ENCODE data around the gene ANKRD31. TPM values are rescaled to one million over a fixed set of nuclear protein-coding genes. Genes with fewer than 3 reads are reported as not detected.
"Not testable (repeated sequence)": the region's sequence is repeated elsewhere in the genome, so short reads cannot be mapped to it uniquely, and the experiment has no call there.

ANKRD31 gene
- total RNA-seq, 1 experiment from 2014 or later, result 0.11 TPM

DNA sequence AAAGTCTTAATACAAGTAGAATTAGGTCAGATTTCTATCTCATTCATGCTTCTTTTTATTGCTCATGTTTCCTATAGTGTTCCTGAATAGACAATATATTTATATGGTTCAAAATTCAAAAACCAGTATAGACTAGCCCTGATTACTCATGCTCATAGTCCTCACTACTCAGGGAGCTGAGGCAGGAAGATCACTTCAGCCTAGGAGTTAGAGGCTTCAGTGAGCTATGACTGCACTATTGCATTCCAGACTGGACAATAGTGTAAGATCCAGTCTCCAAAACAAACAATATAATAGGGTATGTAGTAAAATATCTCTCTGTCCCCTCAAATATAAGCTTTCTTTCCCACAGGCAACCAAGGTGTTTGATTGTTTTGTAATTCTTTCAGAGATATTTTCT, 2.4 kb downstream of the ANKRD31 start:
- DNase-seq (ENCODE audit: low read depth), result no peak

DNA sequence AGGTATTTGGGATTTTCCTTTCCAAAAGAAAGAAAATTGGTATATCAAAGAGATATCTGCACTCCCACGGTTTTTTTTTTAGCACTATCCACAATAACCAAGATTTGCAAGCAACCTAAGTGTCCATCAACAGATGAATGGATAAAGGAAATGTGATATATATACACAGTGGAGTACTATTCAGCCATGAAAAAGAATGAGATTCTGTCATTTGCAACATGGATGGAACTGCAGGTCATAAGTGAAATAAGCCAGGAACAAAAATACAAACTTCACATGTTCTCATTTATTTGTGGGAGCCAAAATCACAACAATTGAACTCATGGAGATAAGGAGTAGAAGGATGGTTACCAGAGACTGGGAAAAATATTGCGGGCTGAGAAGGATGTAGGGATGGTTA, 9.8 kb downstream of the ANKRD31 start:
- DNase-seq (ENCODE audit: low read depth), result no peak

DNA sequence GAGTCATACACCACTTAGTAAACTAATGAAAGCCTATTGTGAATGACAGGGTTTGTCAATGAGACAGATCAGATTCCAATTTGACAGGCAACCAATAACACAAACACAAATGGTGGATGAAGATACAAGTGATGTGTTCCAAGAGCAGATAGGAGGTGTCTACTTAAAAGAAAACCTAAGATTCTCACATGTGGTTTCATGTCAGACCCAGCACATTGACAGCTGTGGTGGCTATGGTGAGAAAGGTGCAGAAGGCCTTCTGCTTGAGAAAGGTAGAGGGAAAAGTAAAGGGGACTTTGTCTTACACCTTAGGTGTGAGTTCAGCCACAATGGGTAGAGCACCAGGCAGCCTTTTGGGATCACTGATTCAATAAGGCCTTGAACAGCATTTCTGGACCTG, 11.2 kb downstream of the ANKRD31 start:
- no peak for DNase-seq (ENCODE audit: low read depth)

DNA sequence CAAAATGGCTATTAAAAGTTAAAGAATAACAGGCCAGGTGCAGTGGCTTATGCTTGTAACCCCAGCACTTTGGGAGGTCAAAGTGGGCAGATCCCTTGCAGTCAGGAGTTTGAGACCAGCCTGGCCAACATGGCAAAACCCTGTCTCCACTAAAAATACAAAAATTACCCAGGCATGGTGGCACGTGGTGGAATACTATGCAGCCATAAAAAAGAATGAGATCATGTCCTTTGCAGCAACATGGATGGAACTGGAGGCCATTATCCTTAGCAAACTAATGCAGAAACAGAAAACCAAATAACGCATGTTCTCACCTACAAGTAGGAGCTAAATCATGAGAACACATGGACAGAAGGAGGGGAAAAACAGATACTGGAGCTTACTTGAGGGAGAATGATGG, 15.9 kb downstream of the ANKRD31 start:
- not testable (repeated sequence) for DNase-seq (ENCODE audit: low read depth)

DNA sequence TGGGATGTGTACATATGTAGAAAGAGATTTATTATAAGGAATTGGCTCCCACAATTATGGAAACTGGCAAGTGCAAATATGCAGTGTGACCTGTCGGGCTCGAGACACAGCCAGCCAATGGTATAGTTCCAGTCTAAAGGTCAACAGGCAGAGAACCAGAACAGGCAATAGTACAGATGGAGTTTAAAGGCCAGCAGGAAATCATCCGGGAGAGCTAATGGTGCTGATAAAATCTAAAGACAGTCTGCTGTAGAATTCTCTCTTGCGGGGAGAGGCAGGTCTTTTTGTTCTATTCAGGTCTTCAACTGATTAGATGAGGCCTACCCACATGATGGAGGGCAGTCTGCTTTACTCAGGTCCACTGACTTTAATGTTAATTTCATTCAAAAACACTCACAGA, 21.8 kb downstream of the ANKRD31 start:
- DNase-seq (ENCODE audit: low read depth), result no peak

DNA sequence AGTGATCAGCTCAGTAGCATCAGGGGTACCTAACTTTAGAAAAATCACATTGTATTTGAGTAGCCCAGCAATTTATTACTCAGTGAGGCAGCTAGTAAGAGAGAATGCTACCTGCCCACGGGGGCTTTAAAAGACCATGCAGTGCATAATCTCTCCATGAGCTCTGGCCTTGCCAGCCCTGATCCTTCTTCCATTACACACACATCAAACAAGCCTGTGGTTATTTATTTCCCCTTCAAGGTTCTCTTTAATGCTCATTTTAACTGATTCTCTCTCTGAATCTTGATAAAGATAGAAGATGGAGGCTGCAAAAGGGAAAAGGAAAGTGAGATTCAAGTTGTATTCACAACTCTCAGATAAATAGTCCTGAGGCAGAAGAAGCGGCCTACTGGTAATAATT, 22.3 kb downstream of the ANKRD31 start:
- no peak for DNase-seq (ENCODE audit: low read depth)

DNA sequence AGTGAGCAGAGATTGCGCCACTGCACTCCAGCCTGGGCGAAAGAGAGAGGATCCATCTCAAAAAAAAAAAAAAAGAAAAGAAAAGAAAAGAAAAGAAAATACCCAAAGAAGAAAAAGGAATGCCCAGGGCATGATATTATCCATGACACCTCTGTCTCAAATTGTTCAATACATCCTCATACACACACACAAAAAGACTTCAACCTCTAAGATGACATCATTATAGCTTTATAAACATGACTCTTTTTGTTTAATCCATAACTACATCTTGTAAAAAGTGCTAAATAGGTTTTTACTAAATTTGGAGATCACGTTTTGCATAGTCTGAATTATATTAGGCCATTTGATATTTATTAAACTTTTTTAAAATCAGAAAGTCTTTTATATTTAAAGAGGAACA, 33.1 kb downstream of the ANKRD31 start:
- DNase-seq (ENCODE audit: low read depth), result no peak

DNA sequence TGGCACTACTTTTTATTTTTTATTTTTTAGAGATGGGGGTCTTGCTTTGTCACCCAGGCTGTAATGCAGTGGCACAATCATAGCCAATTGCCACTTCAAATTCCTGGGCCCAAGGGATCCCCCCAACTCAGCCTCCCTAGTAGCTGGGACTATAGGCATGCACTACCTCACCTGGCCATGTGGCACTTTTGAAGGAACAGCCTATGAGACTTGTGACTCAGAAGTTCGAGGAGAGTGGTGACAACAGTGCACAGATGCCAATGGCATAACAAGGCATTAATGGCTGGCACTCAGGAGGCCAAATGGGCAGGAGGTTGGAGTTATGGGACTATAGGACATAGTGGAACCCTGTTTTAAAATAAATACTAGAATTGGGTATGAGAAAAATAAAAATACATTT, 33.7 kb downstream of the ANKRD31 start:
- no peak for DNase-seq (ENCODE audit: low read depth)

DNA sequence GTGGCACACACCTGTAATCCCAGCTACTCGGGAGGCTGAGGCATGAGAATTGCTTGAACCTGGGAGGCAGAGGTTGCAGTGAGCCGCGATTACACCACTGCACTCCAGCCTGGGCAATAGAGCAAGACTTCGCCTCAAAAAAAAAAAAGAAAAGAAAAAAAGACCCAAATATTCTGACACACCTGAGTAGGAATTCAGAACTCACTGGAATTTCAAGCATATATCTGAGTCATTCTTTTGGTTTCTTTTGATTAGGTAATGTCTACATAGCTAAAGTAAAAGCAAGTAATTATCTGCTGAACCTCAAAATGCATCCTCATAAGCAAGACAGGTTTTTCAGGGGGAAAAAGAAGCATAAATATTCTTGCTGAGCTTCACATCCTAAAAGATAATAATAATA, 35.9 kb downstream of the ANKRD31 start:
- no peak for DNase-seq (ENCODE audit: low read depth)

DNA sequence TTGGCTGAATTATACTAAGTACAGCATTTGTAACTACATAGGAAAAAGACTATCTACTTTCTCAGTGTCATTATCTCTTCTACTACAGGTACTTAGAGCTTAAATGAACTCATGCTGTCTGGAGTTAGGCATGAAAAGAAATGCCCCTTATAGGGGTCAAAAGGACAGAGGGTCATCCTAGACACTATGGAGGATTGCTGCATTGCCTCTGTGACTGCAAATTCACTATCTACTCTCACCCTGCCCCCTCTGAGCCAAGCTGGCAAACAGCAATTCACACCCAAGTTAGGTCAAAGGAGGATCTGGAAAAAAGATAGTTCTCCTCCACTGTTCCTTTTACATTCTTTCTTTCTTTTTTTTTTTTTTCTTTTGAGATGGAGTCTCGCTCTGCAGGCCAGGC, 36.7 kb downstream of the ANKRD31 start:
- DNase-seq (ENCODE audit: low read depth), result no peak

DNA sequence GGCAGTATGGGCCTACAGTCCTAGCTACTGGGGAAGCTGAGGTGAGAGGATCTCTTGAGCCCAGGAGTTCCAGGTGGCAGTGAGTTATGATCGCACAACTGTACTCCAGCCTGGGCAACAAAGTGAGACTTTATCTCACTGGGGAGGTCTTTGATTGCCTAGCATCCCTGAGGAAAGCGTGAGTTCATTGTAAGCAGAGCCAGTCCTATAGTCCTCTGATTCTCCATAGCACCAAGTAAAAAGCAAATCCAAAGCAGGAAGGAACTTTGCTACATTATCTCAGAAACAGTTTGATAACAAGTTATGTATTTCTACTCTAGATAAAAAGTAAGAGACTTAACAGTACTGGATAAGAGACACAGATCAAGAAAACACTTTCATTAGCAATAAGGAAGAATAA, 37.6 kb downstream of the ANKRD31 start:
- DNase-seq (ENCODE audit: low read depth), result no peak

DNA sequence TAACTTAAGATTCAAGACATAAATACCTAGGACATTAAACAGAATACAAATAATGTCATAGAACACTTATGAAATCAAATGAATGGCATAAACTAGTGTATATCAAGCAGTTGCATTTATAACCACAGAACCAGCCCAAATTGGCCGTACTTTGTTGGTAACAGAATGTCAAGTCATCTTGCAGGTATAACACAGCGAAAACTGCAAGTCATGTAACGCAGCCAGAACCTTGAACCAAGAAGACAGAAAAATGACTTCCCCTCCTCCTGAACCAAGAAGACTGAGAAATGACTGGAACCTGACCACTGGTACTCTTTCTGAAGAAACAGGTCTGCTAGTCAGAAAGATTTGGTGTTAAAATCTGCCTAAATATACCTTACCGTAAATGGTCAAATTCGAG, 38.9 kb downstream of the ANKRD31 start:
- DNase-seq (ENCODE audit: low read depth), result no peak

DNA sequence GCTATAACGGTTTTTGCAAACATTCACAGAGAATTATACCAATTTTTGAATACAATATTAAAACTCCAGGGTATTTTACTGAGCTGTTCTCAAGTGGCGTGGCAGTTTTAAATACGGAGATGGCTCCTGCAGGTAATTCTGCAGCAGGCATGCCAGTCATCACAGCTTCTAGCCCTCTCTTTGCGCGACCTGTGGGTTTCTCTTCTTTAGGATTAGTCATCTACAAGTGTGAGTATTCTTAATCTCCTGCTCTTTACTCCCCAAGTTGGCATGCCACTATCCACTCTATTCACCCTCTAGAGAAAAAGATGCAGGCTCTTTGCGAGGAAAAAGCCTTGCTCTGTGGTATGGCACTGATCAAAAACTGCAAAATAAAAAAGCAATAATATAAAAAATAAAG, 43.9 kb downstream of the ANKRD31 start:
- DNase-seq (ENCODE audit: low read depth), result no peak

DNA sequence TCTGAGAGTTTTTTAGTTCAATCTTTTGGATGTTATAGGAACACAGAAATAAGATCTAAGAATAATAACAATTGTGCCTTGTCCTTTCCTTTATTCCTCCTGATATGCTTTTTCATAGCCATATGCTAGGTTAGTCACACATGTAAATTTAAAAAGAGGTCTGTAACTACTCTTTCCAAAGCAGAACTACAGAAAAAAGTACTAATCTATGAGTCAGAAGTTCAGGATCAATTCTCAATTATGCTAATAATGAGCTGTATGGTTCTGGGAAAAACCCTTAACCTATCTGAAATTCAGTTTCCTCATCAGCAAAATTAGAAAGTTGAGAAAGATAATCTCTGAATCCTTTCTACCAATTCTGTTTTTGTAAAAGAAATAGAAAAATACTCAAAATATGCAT, 44.4 kb downstream of the ANKRD31 start:
- DNase-seq (ENCODE audit: low read depth), result no peak

DNA sequence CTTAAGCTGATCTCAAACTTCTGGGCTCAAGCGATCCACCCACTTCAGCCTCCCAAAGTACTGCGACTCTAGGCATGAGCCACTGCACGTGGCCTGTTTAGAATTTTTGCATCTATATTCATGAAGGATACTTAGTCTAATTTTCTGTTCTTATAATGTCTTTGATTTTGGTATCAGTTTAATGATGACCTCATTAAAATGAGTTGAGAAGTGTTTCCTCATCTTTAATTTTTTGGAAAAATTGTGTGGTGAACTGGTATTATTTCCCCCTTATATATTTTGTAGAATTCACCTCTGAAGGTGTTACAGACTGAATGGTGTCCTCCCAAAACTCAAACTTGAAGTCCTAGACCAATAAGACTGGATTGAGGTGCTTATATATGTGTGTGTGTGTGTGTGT, 46.5 kb downstream of the ANKRD31 start:
- no peak for DNase-seq (ENCODE audit: low read depth)

DNA sequence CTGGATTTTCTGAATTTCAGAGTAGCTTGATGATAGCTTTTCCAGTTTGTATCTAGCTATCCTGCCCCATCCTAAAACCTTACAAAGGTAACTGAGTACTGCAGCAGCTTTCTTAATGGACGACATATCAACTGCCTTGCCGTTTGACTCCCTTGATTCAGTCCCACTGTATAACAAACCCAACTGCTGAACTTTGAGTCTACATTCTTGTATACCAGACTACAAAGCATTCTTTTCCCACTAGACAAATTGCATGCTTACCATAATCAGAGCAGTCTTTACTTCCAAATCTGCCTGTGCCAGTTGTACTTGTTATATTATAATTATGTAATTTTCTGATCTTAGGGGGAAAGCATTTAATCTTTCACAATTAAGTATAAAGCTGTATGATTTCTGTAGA, 47.3 kb downstream of the ANKRD31 start:
- DNase-seq (ENCODE audit: low read depth), result no peak

DNA sequence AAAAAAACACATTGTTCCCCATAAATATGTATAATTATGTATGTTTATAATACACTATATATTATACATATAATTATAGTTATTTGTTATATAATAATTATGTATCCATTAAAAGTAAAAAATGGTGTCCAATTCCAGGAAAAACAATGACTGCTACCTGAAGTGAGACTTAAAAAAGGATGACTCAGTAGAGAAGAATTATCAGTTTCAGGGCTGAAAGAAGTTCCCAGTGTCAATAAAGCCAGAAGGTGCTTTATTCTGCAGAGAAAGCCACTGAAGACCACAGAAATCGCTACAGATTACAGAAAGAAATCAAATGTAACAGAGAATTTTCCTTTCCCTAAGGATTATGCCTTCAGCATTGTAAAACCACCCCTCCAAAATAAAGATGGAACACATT, 50.9 kb downstream of the ANKRD31 start:
- no peak for DNase-seq (ENCODE audit: low read depth)

DNA sequence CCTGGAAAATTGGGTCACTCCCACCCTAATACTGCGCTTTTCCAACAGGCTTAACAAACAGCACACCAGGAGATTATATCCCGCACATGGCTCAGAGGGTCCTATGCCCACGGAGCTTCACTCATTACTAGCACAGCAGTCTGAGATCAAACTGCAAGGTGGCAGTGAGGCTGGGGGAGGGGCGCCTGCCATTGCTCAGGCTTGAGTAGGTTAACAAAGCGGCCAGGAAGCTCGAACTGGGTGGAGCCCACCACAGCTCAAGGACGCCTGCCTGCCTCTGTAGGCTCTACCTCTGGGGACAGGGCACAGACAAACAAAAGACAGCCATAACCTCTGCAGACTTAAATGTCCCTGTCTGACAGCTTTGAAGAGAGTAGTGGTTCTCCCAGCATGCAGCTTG, 60.7 kb downstream of the ANKRD31 start:
- not testable (repeated sequence) for DNase-seq (ENCODE audit: low read depth)

DNA sequence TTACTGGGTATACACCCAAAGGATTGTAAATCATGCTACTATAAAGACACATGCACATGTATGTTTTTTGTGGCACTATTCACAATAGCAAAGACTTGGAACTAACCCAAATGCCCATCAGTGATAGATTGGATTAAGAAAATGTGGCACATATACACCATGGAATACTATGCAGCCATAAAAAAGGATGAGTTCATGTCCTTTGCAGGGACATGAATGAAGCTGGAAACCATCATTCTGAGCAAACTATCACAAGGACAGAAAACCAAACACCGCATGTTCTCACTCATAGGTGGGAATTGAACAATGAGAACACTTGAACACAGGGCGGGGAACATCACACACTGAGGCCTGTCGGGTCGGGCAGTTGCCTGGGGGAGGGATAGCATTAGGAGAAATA, 61.8 kb downstream of the ANKRD31 start:
- DNase-seq (ENCODE audit: low read depth), result not testable (repeated sequence)

DNA sequence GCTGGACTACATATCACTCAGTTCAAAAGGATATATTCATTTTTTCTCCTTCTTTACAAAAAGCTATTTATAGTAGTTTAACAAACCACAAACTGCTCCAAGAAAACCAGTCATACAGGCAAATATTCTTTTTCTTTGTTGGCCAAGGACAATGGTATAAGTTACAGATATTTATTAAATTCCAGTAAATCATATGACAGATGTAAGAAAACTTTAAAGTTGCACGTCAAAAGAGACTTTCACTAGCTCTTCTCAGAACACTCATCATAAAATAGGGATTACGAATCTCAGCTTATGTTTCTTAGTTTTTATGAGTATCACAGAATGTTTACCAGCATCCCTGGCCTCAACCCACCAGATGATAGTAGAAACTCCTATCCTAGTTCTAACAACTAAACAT, 67.2 kb downstream of the ANKRD31 start:
- DNase-seq (ENCODE audit: low read depth), result no peak

DNA sequence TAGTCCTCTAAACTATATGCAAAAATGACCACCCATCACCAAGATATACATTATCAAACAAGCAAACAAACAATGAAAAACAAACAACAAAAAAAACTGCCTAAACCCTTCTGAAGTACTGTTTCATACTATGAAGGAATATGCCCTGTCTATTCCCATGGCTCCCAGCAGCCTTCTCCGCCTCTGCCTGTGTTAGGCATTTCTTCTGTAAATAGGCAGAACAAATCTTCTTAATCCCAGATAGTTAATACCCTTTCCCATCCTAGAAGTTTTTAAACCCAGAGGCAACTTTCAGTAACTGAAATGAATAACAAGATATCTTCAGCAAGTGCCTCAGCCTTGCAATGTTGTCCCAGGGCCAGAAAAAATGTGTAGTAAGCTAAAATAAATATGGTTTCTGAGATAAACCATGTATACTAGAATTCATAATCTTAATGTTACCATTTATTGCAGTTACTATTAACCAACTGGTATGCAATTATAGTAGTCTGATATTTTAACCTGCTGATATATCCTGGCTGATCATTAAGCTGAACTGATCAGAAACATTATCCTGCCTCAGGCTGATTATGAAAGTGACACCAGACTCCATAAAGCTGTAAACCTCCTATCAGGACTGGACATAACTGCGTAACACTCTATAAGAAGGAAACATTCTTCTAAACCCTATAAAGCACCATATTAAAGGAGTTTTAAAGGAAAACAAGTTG, 68.5 kb downstream of the ANKRD31 start:
- no peak for DNase-seq (ENCODE audit: low read depth)

DNA sequence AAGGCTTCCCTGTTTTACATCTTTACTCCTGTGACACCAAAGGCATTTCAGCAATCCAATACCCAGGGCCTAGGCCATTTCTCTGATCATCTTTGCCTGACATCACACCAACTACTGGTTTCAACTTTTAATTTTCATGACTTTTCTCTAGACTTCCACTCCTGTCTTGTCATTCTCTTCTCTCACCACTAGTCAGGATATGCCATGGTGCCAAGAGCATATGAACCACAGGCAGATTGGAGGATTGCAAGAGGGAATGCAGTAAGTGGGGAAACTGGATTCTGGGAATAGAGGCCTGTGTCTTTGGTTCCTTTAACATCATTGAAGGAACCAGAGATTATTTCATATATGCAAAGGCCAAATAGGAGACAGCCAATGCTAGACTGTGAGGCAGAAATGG, 69.3 kb downstream of the ANKRD31 start:
- DNase-seq (ENCODE audit: low read depth), result peak; percentile 6

DNA sequence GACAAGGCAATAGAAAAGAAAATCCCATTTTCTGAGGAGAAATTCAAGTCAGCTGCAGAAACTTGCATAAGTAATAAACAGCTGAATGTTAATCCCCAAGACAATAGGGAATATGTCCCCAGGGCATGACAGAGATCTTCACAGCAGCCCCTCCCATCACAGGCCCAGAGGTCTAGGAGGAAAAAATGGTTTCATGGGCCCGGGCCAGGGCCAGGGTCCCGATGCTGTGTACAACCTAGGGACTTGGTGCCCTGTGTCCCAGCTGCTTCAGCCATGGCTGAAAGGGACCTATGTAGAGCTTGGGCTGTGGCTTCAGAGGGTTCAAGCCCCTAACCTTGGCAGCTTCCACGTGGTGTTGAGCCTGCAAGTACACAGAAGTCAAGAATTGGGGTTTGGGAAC, 75.2 kb downstream of the ANKRD31 start:
- not testable (repeated sequence) for DNase-seq (ENCODE audit: low read depth)

DNA sequence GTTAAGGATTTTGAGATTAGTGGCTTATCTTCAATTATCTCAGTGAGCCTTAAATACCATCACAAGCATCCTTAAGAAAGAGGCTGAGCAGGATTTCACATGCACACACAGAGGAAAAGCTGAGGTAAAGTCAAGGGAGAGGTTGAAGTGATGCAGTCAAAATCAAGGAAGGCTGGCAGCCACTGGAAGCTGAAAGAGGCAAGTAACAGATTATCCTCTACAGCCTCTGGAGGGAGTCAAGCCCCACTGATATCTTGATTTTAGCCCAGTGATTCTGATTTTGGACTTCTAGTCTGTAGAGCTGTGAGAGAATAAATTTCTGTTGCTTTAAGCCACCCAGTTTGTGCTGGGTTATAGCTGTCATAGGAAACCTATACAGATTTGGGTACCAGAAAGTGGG, 80.1 kb downstream of the ANKRD31 start:
- no peak for DNase-seq (ENCODE audit: low read depth)

Measured in Daoy (cell line).